HG03097 (cell line): ENCODE results near the gene AACS.
A peak's percentile ranks its signal among the peaks of the same experiment; 100 is the strongest.

ENCODE experiments used
- ATAC-seq: cut with Tn5 transposase; IDR thresholded peaks from one replicate; pipeline ENCODE4 v1.9.1; 2021; ENCODE audit not compliant: unreplicated experiment, low FRiP score

AACS gene

DNA sequence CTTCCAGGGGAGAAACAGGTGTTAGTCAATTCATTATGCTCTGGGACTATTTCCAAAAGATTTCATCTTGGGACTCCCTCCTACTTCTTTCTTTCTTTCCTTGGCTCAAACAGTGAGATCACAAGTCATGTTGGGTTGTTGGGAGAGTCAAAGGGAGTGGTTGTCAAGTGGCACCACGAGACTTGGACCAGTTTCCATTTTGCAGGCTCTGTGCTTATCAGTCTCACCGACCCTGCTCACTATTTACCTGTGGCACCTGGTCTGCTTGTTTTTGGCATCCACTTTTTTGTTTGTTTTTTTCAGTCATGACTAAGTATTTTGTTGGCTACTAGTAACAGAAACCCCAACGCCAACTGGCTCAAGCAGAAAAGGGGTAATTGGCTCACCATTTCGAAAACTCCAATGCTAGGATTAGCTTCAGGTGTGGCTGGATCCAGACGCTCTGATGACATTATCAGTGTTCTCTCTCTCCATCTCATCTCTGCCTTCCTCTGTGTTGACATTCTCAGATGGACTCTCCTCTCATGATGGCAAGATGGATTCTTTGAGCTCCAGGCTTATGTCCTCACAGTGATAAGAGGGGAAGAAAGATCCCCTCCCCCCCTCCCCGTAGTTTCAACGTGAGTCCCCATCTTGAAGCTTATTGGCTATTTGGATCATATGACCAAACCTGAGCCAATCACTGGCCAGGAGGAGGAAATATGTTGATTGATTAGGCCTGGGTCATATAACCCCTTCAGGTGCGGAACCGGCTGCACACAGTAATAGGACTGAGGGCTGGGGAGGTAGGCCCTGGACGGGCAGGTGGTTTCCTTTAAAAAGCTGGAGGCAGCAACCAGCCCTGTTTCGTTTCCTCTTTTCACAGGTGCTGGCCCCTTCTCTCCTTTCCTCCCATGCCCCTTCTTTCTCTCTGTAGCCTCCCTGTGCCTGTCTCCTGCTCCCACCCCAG is 84.2 kb downstream of the AACS start:
- ATAC-seq = peak; percentile 72

DNA sequence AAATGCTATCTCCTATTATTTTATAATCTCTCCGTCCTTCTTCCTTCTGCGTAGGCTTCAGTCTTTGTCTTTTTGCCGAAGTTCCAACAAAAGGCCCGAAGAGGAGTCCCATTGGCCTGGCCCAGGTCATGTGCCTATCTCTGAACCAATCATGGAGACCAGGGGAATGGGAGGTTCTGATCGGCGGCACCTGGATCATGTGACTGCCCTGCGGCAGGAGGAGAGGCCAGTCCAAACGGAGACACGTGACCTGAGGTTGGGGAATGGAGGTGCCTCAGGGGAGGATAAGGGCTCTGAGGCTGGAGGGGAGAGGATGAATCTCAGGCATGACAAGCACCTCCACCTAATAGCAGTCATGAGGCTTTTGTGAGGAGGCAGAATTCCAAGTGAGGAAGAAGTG is 86.0 kb downstream of the AACS start:
- no peak for ATAC-seq

DNA sequence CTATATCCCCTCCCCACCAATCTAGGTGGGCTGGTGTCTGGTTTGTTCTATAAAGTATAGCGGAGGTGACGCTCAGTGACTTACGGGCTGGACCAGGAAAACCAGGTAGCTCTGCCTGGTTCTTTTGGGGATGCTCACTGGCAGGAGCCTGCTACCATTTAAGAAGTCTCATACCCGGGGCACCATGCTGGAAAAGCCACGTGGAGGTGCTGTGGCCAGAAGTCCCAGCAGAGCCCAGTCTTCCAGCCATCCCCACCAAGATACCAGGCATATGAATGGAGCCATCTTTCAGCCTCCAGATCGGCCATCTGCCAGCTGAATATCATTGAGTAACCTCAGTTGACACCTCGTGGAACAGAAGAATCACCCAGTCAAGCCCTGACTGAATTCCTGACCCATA is 87.2 kb downstream of the AACS start:
- ATAC-seq = no peak

DNA sequence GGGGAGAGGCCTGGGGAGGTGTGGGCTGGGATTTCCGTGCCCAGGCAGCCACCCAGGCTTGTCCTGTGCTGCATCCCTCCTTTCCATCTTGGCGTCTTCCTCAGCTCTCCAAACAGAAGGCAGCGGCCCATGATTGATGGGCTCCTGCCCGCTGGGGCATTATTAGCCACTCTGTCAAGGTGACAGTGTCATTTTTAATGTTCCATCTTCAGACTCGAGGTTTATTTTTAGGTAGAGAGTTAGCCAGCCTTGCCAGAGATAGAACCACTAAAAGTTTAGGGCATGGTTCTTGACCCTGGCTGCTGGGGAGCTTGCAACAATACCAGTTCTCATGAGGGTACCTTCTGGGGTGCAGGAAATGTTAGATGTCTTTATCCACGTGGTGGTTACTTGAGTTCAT is 90.1 kb downstream of the AACS start:
- no peak for ATAC-seq

DNA sequence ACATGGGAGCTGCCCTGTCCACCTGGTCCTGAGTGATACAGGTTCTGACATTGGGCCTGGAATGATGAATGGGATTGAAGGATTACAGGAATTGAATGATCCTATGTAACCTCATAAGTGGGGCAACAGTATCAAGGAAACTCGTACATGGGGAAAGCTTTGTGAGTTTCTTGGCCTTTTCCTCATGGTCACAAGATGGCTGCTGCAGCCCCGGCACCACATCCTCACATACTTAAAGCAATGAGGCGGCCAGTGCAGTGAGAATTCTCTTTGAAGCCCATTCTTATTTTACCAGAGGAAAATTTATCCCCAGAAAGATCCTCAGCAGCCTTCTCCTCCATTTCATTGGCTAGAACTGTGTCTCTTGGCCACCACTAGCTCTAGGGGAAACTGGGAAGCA is 91.9 kb downstream of the AACS start:
- ATAC-seq = no peak

DNA sequence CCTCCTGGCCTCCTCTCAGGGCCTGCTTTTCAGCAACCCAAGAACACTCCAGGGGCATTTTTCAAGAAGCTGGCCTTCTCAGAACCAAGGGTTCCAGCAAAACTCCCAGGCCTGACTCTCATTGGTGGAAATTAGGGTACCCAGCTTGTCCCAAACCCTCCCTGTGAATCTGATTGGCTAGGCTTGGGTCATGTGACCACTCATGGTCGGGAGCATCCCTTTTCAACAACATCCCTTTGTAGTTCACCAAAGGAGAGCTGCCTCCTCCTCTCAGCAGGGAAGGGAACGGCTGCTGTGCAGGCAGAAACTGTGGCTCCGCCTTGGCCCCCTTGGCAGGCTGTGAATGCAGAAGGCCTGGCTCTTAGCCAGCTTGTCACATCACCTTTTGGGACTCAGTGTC is 94.5 kb downstream of the AACS start:
- no peak for ATAC-seq

DNA sequence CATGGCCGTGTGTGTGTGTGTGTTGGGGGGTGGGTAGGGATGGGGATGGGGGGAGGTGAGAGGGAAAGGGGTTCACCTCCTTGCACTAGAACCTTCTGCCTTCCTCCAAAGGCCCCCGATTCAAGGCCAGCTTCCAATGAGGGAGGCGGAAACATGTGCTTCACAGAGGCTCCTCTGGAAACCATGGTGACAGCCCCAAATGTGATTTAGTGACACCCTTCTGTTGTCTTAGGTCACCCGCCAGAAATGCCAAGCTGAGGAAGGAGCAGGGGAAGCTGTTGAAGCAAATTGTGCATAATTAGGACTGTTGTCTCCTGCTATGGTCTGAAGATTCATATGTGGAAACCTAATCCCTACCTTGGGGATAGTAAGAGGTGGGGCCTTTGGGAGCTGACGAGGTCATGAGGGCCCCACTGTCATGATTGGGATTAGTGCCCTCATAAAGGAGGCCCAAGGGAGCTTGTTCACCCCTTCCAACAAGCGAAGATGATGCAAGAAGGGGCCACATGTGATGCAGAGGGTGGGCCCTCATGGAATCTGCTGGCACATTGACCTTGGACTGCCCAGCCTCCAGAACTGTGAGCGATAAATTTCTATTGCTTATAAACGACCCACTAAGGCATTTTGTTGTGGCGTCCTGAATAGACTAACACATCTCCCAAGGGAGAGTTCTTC is 95.2 kb downstream of the AACS start:
- ATAC-seq = no peak

DNA sequence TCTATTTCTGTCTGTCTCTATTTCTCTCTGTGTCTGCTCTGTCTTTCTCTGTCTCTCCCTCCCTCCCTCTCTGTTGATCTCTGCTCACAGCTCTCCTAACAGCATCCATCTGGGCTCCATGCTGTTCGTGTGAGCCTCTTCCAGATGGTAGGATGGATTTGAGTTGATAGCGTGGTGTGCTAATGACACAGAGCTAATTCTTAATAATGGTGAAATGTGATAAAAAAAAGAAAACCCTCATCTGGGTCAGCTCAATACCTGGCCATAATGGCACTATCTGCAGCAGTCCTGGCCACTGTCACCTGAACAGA is 96.4 kb downstream of the AACS start:
- ATAC-seq = no peak

DNA sequence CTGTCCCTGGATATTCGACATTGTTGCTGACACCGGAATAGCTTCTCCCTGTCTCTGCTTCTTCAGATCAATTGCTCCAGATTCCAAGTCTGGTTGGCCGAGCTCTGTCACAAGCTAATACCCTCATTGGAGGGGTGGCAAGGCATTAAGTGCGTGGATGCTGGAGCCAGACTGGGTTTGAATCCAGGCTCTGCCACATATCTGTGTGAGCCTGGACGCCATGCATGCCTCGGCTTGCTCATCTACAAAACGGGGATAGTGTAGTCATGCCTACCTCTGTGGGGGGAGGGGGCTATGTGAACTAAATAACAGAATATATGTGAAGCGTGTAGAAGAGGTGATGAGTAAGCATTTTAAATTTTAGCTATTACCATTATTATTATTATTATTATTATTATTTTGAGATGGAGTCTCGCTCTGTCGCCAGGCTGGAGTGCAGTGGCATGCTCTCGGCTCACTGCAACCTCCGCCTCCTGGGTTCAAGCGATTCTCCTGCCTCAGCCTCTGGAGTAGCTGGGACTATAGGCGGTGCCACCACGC is 97.3 kb downstream of the AACS start:
- ATAC-seq = no peak

DNA sequence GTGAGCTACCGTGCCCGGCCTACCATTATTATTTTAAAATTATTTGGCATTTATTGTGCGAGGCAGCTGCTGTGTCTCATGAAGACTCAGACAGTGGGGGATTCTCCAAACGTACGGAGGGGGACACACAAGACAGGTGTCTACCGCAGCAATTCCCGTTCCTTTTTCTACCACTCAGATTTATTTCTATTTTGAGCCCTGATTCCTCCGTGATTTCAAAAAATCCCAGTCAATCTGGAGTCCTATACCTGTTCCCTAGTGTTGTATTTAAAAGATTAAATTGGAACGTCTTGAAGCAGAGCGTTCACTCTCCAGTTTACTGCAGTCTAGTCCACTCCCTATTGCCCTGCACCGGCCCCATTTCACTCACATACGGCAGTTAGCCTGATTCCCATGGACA is 97.9 kb downstream of the AACS start:
- ATAC-seq = no peak

DNA sequence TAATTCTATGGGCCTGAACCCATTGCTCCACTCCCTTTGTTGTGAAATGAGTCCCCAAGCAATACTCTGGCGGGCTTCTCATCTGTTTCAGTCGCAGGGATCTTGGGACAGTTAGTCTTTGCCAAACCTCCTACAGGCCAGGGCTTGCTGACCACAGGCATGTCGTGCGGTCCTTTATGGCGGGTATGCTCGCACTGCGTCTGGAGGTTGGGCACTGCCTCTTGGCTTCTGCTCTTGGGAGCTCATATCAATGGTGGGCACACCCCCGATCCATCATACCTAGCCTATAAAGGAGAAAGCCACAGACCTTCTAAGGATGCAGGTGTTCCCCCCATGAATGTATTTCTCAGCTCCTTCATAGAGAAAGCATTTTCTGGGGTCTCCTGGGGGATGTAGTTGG is 99.3 kb downstream of the AACS start:
- ATAC-seq = no peak

DNA sequence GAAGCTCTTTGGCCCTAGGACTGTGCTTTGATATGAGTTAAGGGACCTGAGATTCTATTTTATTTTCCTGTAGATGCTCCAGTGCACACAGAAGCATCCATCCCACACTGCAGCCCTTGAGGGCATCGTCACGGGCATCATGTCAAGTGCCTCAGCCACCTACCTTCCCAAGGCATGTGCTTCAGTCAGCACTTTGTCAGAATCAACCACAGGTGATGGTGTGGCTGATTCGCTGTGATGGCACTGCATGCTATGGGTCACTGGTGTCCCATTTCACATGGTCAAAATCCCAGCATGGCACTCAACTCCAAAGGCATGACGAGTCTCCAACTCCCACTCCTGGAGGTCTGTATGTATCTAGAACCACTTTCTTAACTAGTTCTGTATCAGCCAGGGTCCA is 100.8 kb downstream of the AACS start:
- no peak for ATAC-seq

DNA sequence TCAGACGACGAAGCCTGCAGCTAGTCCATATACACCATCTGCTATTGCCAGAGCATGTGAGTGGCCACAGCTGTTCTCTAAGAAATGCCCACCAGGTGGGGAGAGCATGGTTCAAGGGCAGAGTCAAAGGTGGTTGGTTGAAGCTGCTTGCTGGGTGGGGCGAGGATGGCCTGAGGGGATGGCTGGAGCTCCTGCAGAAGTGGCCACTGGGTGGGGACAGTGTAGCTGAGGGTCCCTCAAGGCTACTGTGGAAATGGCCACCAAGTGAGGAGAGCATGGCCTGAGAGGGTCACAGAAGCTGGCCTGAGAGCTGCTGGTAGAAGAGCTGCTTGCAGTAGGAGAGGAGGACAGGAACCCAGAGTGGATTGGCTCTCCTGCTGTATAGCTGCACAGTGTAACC is 102.4 kb downstream of the AACS start:
- ATAC-seq = no peak

DNA sequence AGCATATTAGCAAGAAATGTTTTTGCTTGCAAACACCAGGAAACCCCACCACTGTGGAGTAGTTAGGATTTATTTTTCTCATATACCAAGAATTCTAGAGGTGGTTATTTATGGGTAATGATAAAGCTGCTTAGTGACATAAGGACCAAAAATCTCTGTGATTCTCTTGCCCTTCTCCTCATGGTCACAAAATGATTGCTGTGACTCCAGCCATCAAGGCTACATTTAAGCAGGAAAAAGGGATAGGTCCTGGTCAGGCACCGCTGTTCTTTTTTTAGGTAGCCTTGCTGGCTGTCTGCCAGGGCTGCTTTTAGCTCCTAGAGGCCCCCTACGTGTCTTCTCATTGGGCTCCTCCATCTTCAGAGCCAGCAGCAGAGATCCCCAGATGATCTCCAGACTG is 104.2 kb downstream of the AACS start:
- ATAC-seq = no peak

DNA sequence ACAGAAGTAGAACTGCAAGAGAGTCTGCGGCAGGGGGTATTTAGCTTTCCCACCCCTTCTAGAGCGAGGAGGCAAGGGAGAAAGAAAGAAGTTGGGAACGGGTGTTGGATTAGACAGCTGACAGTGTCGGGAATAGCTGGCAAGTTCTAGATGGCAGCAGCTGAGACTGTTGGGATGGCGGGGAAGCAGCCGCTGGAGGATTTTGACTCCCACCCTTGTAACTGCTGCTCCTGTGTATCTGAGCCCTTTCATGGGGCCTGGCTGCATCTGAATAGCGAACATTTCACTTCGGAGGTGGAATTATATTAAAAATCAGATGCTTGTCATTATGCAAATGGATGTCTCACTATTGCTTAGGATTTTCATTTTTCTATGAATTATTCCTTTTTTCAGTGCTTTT is 104.6 kb downstream of the AACS start:
- no peak for ATAC-seq

DNA sequence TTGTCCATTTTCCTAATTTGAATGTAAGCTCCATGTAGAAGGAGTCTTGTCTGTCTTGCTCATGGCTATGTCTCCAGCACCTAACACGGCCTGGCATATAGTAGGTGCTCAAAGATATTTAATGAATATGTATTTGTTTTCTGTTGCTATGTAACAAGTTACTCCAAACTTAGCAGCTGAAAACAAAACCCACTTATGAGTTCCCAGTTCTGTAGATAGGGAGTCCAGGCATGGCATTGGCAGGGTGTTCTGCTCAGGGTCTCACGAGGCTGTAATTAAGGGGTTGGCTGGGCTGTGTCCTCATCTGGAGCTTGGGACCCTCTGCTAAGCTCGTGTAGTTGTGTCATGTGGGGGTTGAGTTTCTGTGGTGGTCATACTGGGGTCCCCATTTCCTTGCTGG is 106.0 kb downstream of the AACS start:
- ATAC-seq = no peak

DNA sequence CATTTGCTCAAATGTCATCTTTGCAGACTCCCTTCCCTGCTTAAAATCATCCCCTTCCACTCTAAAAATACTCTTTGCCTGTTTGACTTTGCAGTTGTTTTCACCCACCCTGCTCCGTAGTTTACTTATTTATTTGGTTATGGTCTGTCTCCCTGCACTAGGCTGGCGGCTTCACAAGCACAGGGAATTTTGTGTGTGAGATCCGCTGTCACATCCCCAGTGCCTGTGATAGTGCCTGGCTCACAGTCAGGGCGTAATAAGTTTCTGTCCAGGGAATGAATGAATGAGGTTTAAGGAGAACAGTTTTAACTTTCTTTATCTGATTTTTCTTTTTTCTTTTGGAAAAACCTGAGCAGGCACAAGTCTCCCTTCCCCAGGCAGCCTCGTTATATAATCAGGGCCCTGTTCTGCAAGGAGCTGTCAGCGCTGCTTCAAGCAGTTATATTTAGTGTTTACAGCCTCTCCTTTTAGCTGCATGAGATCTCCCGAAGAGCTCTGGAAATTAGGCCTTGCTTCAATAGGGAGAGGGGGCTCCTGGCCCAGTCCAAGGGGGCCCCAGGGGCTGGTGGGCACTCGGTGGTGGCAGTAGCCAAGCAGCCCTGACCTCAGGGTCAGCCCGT is 107.1 kb downstream of the AACS start:
- no peak for ATAC-seq

DNA sequence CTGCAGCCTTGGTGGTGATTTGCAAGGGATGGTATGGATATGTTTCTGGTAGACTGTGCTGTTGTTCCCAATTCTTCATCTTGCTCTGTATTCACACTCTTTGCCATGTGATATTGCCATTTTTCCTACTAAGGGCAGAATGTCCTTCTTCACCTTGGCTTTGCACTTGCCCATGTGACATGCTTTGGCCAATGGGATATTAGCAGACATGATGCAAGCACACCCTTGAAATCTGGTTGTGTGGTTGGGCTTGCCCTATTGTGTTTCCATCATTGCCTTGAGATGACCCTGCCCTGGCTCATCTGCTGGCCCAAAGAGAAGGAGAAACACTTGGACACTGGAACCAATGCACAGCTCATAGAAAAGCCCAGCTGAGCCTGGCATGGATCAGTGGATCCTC is 110.3 kb downstream of the AACS start:
- no peak for ATAC-seq

DNA sequence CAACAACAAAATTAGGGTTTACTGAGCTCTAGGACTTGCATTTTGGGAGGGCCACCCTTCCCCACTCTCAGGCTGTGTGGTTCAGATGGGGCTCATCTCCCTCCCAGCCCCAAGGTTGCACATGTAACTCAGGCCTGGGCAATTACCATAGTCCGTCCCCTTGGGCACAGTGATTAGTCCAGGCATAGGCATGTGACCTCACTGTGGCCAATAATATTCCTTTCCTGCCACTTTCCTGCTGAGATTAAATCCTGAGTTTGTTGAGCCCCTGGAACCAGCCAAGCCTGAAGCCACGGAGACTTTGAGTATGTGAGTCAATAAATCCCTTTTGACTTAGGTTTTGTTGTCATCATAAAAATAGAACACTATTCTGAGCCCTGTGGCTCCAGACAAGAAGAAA is 113.0 kb downstream of the AACS start:
- no peak for ATAC-seq

DNA sequence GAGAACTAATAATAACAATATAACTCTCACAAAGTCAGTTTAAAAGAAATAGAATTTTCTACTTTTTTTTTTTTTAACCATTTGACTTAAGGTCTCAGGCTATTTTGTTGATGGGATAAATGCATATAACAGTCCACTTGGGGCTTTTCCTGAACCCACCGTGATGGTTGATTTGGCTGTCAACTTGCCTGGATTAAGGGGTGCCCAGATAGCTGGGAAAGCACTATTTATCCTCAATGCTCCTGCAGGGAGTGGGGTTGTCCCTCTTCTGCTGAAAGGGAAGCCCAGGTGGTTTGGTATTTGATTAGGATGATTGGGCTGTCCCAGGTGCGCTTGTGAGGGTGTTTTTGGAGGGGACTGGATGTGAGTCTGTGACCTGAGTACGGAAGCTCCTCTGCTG is 114.9 kb downstream of the AACS start:
- ATAC-seq = no peak

DNA sequence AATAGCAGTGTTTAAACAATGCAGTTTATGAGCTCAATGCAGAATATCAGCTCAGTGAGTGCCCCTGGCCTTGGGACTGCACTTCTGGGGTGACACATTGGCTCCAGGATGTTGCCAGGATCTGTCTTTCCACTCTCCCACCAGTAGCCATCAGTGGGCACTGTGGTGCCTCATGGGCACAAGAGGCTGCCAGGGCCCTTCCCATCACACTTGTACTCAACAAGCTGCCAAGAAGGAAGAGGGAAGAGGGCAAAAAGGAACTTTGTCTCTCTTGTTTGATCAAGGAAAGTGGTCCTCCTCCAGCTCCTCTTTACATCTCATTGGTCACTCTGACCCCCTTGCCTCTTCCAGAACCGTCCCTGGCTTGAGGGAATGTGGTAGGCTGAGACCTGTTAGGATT is 115.9 kb downstream of the AACS start:
- no peak for ATAC-seq
